GM23338 (cell line): ENCODE results near the gene NRG3. TPM values are rescaled to one million over a fixed set of nuclear protein-coding genes. Genes with fewer than 3 reads are reported as not detected.

ENCODE experiments used
- ATAC-seq: fragments of 200-7000 bp; cut with Tn5 transposase; 3 replicates; pipeline ENCODE4 v1.9.1; 2020
- DNase-seq: peaks from one replicate; pipeline ENCODE4 v3.0.0-alpha.2; 2015; ENCODE audit warnings: low spot score
- H2AFZ ChIP-seq: fragments of 200-600 bp; sonication (generic); 2 replicates; pipeline ENCODE4 v1.8.0; 2016; ENCODE audit warnings: antibody characterized with exemption, mild to moderate bottlenecking, moderate library complexity
- H3F3A ChIP-seq: fragments of 200-600 bp; sonication (generic); replicated peaks from 2 replicates; pipeline ENCODE4 v1.8.0; 2017; ENCODE audit warnings: antibody characterized with exemption, mixed run types, low read depth
- H3K27ac ChIP-seq: fragments of 200-600 bp; sonication (generic); 2 replicates; pipeline ENCODE4 v1.6.1; 2016; ENCODE audit warnings: low read depth
- H3K27me3 ChIP-seq: fragments of 200-600 bp; sonication (generic); 2 replicates; pipeline ENCODE4 v1.8.0; 2016; ENCODE audit warnings: mild to moderate bottlenecking, mixed run types, moderate library complexity; ENCODE audit not compliant: insufficient read depth
- H3K36me3 ChIP-seq: fragments of 200-600 bp; sonication (generic); 2 replicates; pipeline ENCODE4 v1.8.0; 2016; ENCODE audit warnings: mild to moderate bottlenecking; ENCODE audit not compliant: insufficient read depth
- H3K4me1 ChIP-seq: fragments of 200-600 bp; sonication (generic); 2 replicates; pipeline ENCODE4 v1.8.0; 2016; ENCODE audit warnings: mild to moderate bottlenecking, moderate library complexity; ENCODE audit not compliant: insufficient read depth
- H3K4me2 ChIP-seq: fragments of 200-600 bp; sonication (generic); 2 replicates; pipeline ENCODE4 v1.7.1; 2017; ENCODE audit warnings: mixed run types
- H3K4me3 ChIP-seq: fragments of 200-600 bp; sonication (generic); 2 replicates; pipeline ENCODE4 v1.6.1; 2016; ENCODE audit warnings: mixed run types
- H3K79me2 ChIP-seq: fragments of 200-600 bp; sonication (generic); replicated peaks from 2 replicates; pipeline ENCODE4 v1.8.0; 2017; ENCODE audit warnings: mild to moderate bottlenecking; ENCODE audit not compliant: insufficient read depth
- H3K9me2 ChIP-seq: fragments of 200-600 bp; sonication (generic); 2 replicates; pipeline ENCODE4 v1.8.0; 2017; ENCODE audit not compliant: insufficient read depth
- H4K20me1 ChIP-seq: fragments of 200-600 bp; sonication (generic); replicated peaks from 2 replicates; pipeline ENCODE4 v1.8.0; 2017; ENCODE audit warnings: mild to moderate bottlenecking; ENCODE audit not compliant: insufficient read depth
- H3K27ac Mint-ChIP-seq: 2 replicates; pipeline ENCODE4 v1.8.0; 2020; ENCODE audit warnings: inconsistent platforms, mild to moderate bottlenecking, moderate library complexity, mixed read lengths
- H3K27me3 Mint-ChIP-seq: 3 replicates; pipeline ENCODE4 v1.8.0; 2022; ENCODE audit warnings: low read depth, mild to moderate bottlenecking, moderate library complexity, mixed read lengths, inconsistent platforms; ENCODE audit not compliant: insufficient read depth, poor library complexity
- H3K36me3 Mint-ChIP-seq: 3 replicates; pipeline ENCODE4 v1.8.0; 2021; ENCODE audit warnings: low read depth, mild to moderate bottlenecking, inconsistent platforms, moderate library complexity, mixed read lengths
- H3K4me1 Mint-ChIP-seq: 3 replicates; pipeline ENCODE4 v1.8.0; 2020; ENCODE audit warnings: mild to moderate bottlenecking, inconsistent platforms, mixed read lengths
- H3K4me3 Mint-ChIP-seq: 3 replicates; pipeline ENCODE4 v1.8.0; 2021; ENCODE audit warnings: moderate library complexity, mild to moderate bottlenecking, inconsistent platforms, mixed read lengths
- H3K9me3 Mint-ChIP-seq: 3 replicates; pipeline ENCODE4 v1.8.0; 2020; ENCODE audit warnings: moderate library complexity, mild to moderate bottlenecking, inconsistent platforms, mixed read lengths
- CREB1 ChIP-seq: fragments of 250-450 bp; sonication (Bioruptor Pico); IDR thresholded peaks from 2 replicates; pipeline ENCODE4 v1.5.0; 2020; ENCODE audit warnings: low read depth, mild to moderate bottlenecking, moderate library complexity
- EZH2 ChIP-seq: fragments of 200-600 bp; sonication (generic); IDR thresholded peaks from one replicate; pipeline ENCODE4 v1.8.0; 2017; ENCODE audit warnings: antibody characterized with exemption, mild to moderate bottlenecking, low read depth; ENCODE audit not compliant: unreplicated experiment
- EZH2phosphoT487 ChIP-seq: fragments of 200-600 bp; sonication (generic); IDR thresholded peaks from one replicate; pipeline ENCODE4 v1.8.1; 2018; ENCODE audit warnings: antibody characterized with exemption; ENCODE audit not compliant: unreplicated experiment
- JUNB ChIP-seq: IDR thresholded peaks from one replicate; pipeline ENCODE4 v1.6.1; 2016; ENCODE audit warnings: antibody characterized with exemption; ENCODE audit not compliant: unreplicated experiment
- POLR2AphosphoS5 ChIP-seq: IDR thresholded peaks from 2 replicates; pipeline ENCODE4 v1.6.1; 2016; ENCODE audit warnings: antibody characterized with exemption, low read depth
- STAT1 ChIP-seq: IDR thresholded peaks from one replicate; pipeline ENCODE4 v1.6.1; 2016; ENCODE audit warnings: antibody characterized with exemption; ENCODE audit not compliant: unreplicated experiment
- ZNF114 ChIP-seq: fragments of 250-450 bp; sonication (Bioruptor Pico); IDR thresholded peaks from 2 replicates; pipeline ENCODE4 v1.5.0; 2020; ENCODE audit warnings: mild to moderate bottlenecking, moderate library complexity
- ZNF331 ChIP-seq: fragments of 250-450 bp; sonication (Bioruptor Pico); IDR thresholded peaks from 2 replicates; pipeline ENCODE4 v1.5.0; 2020; ENCODE audit warnings: low read depth, mild to moderate bottlenecking, moderate library complexity
- polyA plus RNA-seq: library from polyadenylated mRNA; unstranded; fragments of >200 nt; fragmentation: Nextera tagmentation; extraction: Ambion mirVana; gene quantifications from 2 replicates; pipeline ENCODE4 v1.2.1, GENCODE V29; 2016
- total RNA-seq: library from RNA; depleted of rRNA; stranded (reverse); fragments of >200 nt; shearing (Covaris generic); gene quantifications from 2 replicates; pipeline ENCODE4 v1.2.3, GENCODE V29; 2014
- TF ChIP-seq, protein P1 (sequence below): fragments of 250-450 bp; sonication (Bioruptor Pico); IDR thresholded peaks from 2 replicates; pipeline ENCODE4 v1.5.0; 2020; ENCODE audit warnings: mild to moderate bottlenecking, moderate library complexity
- TF ChIP-seq, protein P2 (sequence below): IDR thresholded peaks from one replicate; pipeline ENCODE4 v1.6.1; 2018; ENCODE audit warnings: antibody characterized with exemption; ENCODE audit not compliant: unreplicated experiment
- TF ChIP-seq, protein P3 (sequence below): IDR thresholded peaks from 2 replicates; pipeline ENCODE4 v1.6.1; 2016; ENCODE audit warnings: antibody characterized with exemption

NRG3 gene
- total and polyA plus RNA-seq, 2 experiments from 2014 or later: 1.9 to 3.9 TPM

DNA sequence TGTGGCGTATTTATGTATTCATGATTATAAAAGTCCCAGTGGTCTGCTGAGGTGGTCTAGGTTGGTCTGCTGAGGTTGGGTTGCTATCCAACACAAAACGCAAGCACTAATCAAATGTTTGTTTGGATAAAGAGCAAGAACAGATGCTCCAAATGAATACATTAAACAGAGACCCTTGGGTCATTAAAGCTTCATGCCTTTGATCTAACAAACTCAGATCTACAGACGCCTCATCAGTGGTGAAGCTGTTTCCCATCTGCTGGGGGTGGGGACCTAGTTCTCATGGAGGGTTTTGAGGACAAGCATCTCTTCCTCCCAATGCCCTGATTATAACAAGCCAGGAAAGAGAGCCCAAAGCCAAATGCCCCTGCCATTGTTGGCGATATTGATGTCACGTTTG lies 786.7 kb downstream of the NRG3 start (continued):
- TF ChIP-seq, protein P1, sequence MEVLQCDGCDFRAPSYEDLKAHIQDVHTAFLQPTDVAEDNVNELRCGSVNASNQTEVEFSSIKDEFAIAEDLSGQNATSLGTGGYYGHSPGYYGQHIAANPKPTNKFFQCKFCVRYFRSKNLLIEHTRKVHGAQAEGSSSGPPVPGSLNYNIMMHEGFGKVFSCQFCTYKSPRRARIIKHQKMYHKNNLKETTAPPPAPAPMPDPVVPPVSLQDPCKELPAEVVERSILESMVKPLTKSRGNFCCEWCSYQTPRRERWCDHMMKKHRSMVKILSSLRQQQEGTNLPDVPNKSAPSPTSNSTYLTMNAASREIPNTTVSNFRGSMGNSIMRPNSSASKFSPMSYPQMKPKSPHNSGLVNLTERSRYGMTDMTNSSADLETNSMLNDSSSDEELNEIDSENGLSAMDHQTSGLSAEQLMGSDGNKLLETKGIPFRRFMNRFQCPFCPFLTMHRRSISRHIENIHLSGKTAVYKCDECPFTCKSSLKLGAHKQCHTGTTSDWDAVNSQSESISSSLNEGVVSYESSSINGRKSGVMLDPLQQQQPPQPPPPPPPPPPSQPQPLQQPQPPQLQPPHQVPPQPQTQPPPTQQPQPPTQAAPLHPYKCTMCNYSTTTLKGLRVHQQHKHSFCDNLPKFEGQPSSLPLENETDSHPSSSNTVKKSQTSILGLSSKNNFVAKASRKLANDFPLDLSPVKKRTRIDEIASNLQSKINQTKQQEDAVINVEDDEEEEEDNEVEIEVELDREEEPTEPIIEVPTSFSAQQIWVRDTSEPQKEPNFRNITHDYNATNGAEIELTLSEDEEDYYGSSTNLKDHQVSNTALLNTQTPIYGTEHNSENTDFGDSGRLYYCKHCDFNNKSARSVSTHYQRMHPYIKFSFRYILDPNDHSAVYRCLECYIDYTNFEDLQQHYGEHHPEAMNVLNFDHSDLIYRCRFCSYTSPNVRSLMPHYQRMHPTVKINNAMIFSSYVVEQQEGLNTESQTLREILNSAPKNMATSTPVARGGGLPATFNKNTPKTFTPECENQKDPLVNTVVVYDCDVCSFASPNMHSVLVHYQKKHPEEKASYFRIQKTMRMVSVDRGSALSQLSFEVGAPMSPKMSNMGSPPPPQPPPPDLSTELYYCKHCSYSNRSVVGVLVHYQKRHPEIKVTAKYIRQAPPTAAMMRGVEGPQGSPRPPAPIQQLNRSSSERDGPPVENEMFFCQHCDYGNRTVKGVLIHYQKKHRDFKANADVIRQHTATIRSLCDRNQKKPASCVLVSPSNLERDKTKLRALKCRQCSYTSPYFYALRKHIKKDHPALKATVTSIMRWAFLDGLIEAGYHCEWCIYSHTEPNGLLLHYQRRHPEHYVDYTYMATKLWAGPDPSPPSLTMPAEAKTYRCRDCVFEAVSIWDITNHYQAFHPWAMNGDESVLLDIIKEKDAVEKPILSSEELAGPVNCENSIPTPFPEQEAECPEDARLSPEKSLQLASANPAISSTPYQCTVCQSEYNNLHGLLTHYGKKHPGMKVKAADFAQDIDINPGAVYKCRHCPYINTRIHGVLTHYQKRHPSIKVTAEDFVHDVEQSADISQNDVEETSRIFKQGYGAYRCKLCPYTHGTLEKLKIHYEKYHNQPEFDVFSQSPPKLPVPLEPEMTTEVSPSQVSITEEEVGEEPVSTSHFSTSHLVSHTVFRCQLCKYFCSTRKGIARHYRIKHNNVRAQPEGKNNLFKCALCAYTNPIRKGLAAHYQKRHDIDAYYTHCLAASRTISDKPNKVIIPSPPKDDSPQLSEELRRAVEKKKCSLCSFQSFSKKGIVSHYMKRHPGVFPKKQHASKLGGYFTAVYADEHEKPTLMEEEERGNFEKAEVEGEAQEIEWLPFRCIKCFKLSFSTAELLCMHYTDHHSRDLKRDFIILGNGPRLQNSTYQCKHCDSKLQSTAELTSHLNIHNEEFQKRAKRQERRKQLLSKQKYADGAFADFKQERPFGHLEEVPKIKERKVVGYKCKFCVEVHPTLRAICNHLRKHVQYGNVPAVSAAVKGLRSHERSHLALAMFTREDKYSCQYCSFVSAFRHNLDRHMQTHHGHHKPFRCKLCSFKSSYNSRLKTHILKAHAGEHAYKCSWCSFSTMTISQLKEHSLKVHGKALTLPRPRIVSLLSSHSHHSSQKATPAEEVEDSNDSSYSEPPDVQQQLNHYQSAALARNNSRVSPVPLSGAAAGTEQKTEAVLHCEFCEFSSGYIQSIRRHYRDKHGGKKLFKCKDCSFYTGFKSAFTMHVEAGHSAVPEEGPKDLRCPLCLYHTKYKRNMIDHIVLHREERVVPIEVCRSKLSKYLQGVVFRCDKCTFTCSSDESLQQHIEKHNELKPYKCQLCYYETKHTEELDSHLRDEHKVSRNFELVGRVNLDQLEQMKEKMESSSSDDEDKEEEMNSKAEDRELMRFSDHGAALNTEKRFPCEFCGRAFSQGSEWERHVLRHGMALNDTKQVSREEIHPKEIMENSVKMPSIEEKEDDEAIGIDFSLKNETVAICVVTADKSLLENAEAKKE (CRISPR knock-in tag): no peak
- TF ChIP-seq ZNF114 (CRISPR knock-in tag) (no peak), ZNF331 (CRISPR knock-in tag) (no peak), POLR2AphosphoS5 (no peak), CREB1 (CRISPR knock-in tag) (no peak)

DNA sequence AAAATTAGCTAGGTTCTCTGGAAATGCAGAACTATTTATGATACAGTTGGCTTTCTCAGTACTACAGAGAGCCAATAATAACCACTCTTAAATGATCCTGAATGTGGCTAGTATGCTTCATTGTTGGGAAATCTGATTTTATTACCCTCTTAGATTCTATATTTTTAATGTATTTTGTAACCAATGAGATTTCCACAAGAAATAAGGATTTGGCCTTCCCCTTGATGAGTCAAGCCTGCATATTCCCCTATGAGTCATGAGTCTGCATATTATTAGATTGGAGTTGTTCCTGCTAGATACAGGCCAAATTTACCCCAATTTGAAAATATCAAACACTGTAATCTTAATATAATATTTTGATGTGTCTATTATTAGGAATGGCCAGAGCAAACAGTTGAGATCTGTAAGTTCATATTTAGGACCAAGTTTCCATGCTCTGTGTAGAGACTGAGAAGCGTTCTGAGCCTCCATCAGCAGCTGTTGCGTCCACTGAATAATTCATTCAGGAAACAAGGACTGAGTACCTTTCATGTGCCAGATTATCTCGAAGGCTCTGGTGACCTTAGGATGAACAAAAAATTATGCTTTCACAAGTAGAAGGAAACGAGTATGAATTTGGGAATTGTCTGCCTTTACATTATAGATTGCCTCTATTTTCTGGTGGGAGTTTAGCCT lies 793.4 kb downstream of the NRG3 start:
- Histone ChIP-seq H2AFZ (no peak overlapping the region), H3K4me1 (no peaks in the 10 kb centered on the region), H3K4me2 (no peak overlapping the region), H3K36me3 (no peaks in the 10 kb centered on the region), H4K20me1 (no peaks in the 10 kb centered on the region), H3K4me3 (no peak overlapping the region), H3K9me2 (peaks cover 8% of the 10 kb centered on the region), H3K27me3 (no peaks in the 10 kb centered on the region), H3F3A (no peaks in the 10 kb centered on the region), H3K79me2 (no peaks in the 10 kb centered on the region), H3K27ac (no peak overlapping the region)
- Mint-ChIP-seq H3K27ac (no peak overlapping the region), H3K4me3 (no peak overlapping the region), H3K9me3 (no peaks in the 10 kb centered on the region; the same call in 2 of the 3 replicates), H3K36me3 (no peaks in the 10 kb centered on the region), H3K4me1 (no peaks in the 10 kb centered on the region), H3K27me3 (no peaks in the 10 kb centered on the region)
- ATAC-seq (no peak), DNase-seq (no peak)
- TF ChIP-seq STAT1 (no peak), JUNB (no peak), POLR2AphosphoS5 (no peak), CREB1 (CRISPR knock-in tag) (no peak), EZH2phosphoT487 (no peak), EZH2 (no peak)
- TF ChIP-seq, protein P2, sequence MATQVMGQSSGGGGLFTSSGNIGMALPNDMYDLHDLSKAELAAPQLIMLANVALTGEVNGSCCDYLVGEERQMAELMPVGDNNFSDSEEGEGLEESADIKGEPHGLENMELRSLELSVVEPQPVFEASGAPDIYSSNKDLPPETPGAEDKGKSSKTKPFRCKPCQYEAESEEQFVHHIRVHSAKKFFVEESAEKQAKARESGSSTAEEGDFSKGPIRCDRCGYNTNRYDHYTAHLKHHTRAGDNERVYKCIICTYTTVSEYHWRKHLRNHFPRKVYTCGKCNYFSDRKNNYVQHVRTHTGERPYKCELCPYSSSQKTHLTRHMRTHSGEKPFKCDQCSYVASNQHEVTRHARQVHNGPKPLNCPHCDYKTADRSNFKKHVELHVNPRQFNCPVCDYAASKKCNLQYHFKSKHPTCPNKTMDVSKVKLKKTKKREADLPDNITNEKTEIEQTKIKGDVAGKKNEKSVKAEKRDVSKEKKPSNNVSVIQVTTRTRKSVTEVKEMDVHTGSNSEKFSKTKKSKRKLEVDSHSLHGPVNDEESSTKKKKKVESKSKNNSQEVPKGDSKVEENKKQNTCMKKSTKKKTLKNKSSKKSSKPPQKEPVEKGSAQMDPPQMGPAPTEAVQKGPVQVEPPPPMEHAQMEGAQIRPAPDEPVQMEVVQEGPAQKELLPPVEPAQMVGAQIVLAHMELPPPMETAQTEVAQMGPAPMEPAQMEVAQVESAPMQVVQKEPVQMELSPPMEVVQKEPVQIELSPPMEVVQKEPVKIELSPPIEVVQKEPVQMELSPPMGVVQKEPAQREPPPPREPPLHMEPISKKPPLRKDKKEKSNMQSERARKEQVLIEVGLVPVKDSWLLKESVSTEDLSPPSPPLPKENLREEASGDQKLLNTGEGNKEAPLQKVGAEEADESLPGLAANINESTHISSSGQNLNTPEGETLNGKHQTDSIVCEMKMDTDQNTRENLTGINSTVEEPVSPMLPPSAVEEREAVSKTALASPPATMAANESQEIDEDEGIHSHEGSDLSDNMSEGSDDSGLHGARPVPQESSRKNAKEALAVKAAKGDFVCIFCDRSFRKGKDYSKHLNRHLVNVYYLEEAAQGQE: no peak
- TF ChIP-seq, protein P3, sequence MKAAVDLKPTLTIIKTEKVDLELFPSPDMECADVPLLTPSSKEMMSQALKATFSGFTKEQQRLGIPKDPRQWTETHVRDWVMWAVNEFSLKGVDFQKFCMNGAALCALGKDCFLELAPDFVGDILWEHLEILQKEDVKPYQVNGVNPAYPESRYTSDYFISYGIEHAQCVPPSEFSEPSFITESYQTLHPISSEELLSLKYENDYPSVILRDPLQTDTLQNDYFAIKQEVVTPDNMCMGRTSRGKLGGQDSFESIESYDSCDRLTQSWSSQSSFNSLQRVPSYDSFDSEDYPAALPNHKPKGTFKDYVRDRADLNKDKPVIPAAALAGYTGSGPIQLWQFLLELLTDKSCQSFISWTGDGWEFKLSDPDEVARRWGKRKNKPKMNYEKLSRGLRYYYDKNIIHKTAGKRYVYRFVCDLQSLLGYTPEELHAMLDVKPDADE: no peak
